A549 (cell line): Measurements from ENCODE around the gene KCNQ5. TPM values are rescaled to one million over a fixed set of nuclear protein-coding genes. Genes with fewer than 3 reads are reported as not detected.

Source experiments
- ATAC-seq, 2 experiments: fragments of 200-7000 bp in 1 of 2; fragments of >200 bp in 1 of 2; cut with Nextera tagmentation in 1 of 2; cut with Tn5 transposase in 1 of 2; 3 replicates each; pipeline versions ENCODE4 v1.8.0 to v1.9.1; 2018 to 2020; ENCODE audit warnings: mild to moderate bottlenecking in 1 of 2, moderate library complexity in 1 of 2
- CTCF ChIA-PET: fragments of 300-600 bp; sonication (Branson Sonifier 250); formaldehyde crosslinking; extraction: SDS; loops from one replicate; lab custom pipeline; 2021; ENCODE audit warnings: antibody characterized with exemption, inconsistent platforms; lab: Yijun Ruan, JAX
- POLR2A ChIA-PET: fragments of 350-600 bp; formaldehyde crosslinking; extraction: SDS; loops from one replicate; lab custom pipeline; 2021; ENCODE audit warnings: antibody characterized with exemption, inconsistent platforms; lab: Yijun Ruan, JAX
- DNase-seq, 2 experiments: peaks; one replicate each; pipeline versions ENCODE4 v3.0.0 to v3.0.0-alpha.2; 2011 to 2016; ENCODE audit warnings: low read depth in 1 of 2, low spot score in 1 of 2
- FAIRE-seq: peaks from 2 replicates; lab custom pipeline; 2011; peaks lifted over from hg19 to GRCh38; lab: Jason Lieb, UNC
- H3K27ac ChIP-seq, 2 experiments: fragments of >200 bp; sonication (Bioruptor Twin); formaldehyde crosslinking; 3 replicates each; pipeline ENCODE4 v1.5.1; 2016 to 2017
- H3K4me1 ChIP-seq: fragments of >200 bp; sonication (Bioruptor Twin); formaldehyde crosslinking; 3 replicates; pipeline ENCODE4 v1.6.1; 2016
- H3K4me2 ChIP-seq: fragments of >200 bp; sonication (Bioruptor Twin); formaldehyde crosslinking; 3 replicates; pipeline ENCODE4 v1.6.1; 2016
- H3K4me3 ChIP-seq: fragments of >200 bp; sonication (Bioruptor Twin); formaldehyde crosslinking; 3 replicates; pipeline ENCODE4 v1.5.1; 2016
- H3K9me3 ChIP-seq: fragments of >200 bp; sonication (Bioruptor Twin); formaldehyde crosslinking; 3 replicates; pipeline ENCODE4 v1.6.1; 2016
- BHLHE40 ChIP-seq: IDR thresholded peaks from 2 replicates; pipeline ENCODE4 v1.6.1; 2012; ENCODE audit warnings: low read depth, low read length, inconsistent platforms
- CBX2 ChIP-seq: fragments of 200-600 bp; sonication (generic); IDR thresholded peaks from 2 replicates; pipeline ENCODE4 v1.6.1; 2016; ENCODE audit warnings: low read depth, mild to moderate bottlenecking, borderline replicate concordance
- CBX8 ChIP-seq: fragments of 200-600 bp; sonication (generic); IDR thresholded peaks from 2 replicates; pipeline ENCODE4 v1.6.1; 2016
- CEBPB ChIP-seq, 2 experiments: fragments of >200 bp in 1 of 2; sonication (Bioruptor Twin) in 1 of 2; formaldehyde crosslinking in 1 of 2; IDR thresholded peaks; 2 replicates each; pipeline ENCODE4 v1.6.1; 2012 to 2016
- CHD4 ChIP-seq: fragments of 200-600 bp; sonication (generic); IDR thresholded peaks from 2 replicates; pipeline ENCODE4 v1.6.1; 2016; ENCODE audit warnings: antibody characterized with exemption, mild to moderate bottlenecking, borderline replicate concordance
- E2F6 ChIP-seq: IDR thresholded peaks from 2 replicates; pipeline ENCODE4 v1.6.1; 2012; ENCODE audit warnings: low read depth, borderline replicate concordance
- EHF ChIP-seq: fragments of 250-450 bp; sonication (Bioruptor Pico); IDR thresholded peaks from 2 replicates; pipeline ENCODE4 v1.5.0; 2020; ENCODE audit warnings: mild to moderate bottlenecking
- EP300 ChIP-seq, 2 experiments: fragments of >200 bp; sonication (Bioruptor Twin); formaldehyde crosslinking; IDR thresholded peaks; 2 replicates in 1 of 2; 3 replicates in 1 of 2; pipeline ENCODE4 v1.6.1; 2016 to 2017
- ESRRA ChIP-seq: fragments of 150-350 bp; IDR thresholded peaks from 2 replicates; pipeline ENCODE4 v1.6.1; 2014; ENCODE audit warnings: mild to moderate bottlenecking, low read length, borderline replicate concordance
- FOSB ChIP-seq: fragments of 250-450 bp; sonication (Bioruptor Pico); IDR thresholded peaks from 2 replicates; pipeline ENCODE4 v1.5.0; 2020; ENCODE audit warnings: mild to moderate bottlenecking, moderate library complexity
- HDAC2 ChIP-seq: fragments of 200-600 bp; sonication (generic); IDR thresholded peaks from 2 replicates; pipeline ENCODE4 v1.6.1; 2016
- HES2 ChIP-seq: fragments of >200 bp; sonication (Bioruptor Twin); formaldehyde crosslinking; IDR thresholded peaks from 2 replicates; pipeline ENCODE4 v1.6.1; 2016
- HEYL ChIP-seq: fragments of 250-450 bp; sonication (Bioruptor Pico); IDR thresholded peaks from 2 replicates; pipeline ENCODE4 v1.8.0; 2021; ENCODE audit warnings: mild to moderate bottlenecking, moderate library complexity
- HOXA7 ChIP-seq: fragments of 250-450 bp; sonication (Bioruptor Pico); IDR thresholded peaks from 2 replicates; pipeline ENCODE4 v1.5.0; 2020; ENCODE audit warnings: mild to moderate bottlenecking, moderate library complexity
- HOXB13 ChIP-seq: fragments of 250-450 bp; sonication (Bioruptor Pico); IDR thresholded peaks from 2 replicates; pipeline ENCODE4 v1.5.0; 2020; ENCODE audit warnings: low read depth, mild to moderate bottlenecking, moderate library complexity
- KDM1A ChIP-seq: fragments of 200-600 bp; sonication (generic); IDR thresholded peaks from 2 replicates; pipeline ENCODE4 v1.6.1; 2016; ENCODE audit warnings: low read depth, mild to moderate bottlenecking
- KDM5A ChIP-seq: fragments of 200-600 bp; sonication (generic); IDR thresholded peaks from 2 replicates; pipeline ENCODE4 v1.6.1; 2016; ENCODE audit warnings: antibody characterized with exemption, mild to moderate bottlenecking
- MAFK ChIP-seq: fragments of 450-650 bp; IDR thresholded peaks from 2 replicates; pipeline ENCODE4 v1.6.1; 2014; ENCODE audit not compliant: partially characterized antibody
- NFE2L2 ChIP-seq: fragments of 150-350 bp; conservative IDR thresholded peaks from 2 replicates; pipeline ENCODE4 v1.6.1; 2014; ENCODE audit warnings: low read length
- NPAS2 ChIP-seq: fragments of 250-450 bp; sonication (Bioruptor Pico); IDR thresholded peaks from 2 replicates; pipeline ENCODE4 v1.8.0; 2022; ENCODE audit warnings: mild to moderate bottlenecking, moderate library complexity, borderline replicate concordance
- POLR2A ChIP-seq: IDR thresholded peaks from 2 replicates; pipeline ENCODE4 v1.6.1; 2012; ENCODE audit warnings: mild to moderate bottlenecking, low read length
- RCOR1 ChIP-seq: fragments of 150-350 bp; IDR thresholded peaks from 2 replicates; pipeline ENCODE4 v1.6.1; 2014; ENCODE audit warnings: antibody characterized with exemption, low read length, low read depth
- SMC3 ChIP-seq: fragments of >200 bp; sonication (Bioruptor Twin); formaldehyde crosslinking; IDR thresholded peaks from 3 replicates; pipeline ENCODE4 v1.6.1; 2018; ENCODE audit warnings: inconsistent platforms
- TP53 ChIP-seq: fragments of 250-450 bp; sonication (Bioruptor Pico); IDR thresholded peaks from 2 replicates; pipeline ENCODE4 v1.5.0; 2021; ENCODE audit warnings: mild to moderate bottlenecking, moderate library complexity
- whole genome bisulfite sequencing: methylation state at CpG from one replicate; pipeline ENCODE4 v1.1.6; 2017; ENCODE audit errors: missing lambda C conversion rate; 5-methylcytosine and 5-hydroxymethylcytosine counted together
- polyA plus RNA-seq, 4 experiments: library from polyadenylated mRNA; depleted of rRNA in 3 of 4; stranded (reverse); fragments of >200 nt; fragmentation: RNase III in 1 of 4; extraction: RNeasy Plus Mini Kit Qiagen cat#74134 plus additional on column Dnase treatment in 1 of 4; gene quantifications; 2 replicates in 3 of 4; 3 replicates in 1 of 4; pipeline ENCODE4 v1.2.3, GENCODE V29; 2011 to 2017
- TF ChIP-seq, protein P1 (sequence below): fragments of 200-600 bp; sonication (generic); IDR thresholded peaks from 2 replicates; pipeline ENCODE4 v1.6.1; 2016; ENCODE audit warnings: antibody characterized with exemption, mild to moderate bottlenecking, moderate library complexity
- TF ChIP-seq, protein P2 (sequence below): fragments of 250-450 bp; sonication (Bioruptor Pico); IDR thresholded peaks from 2 replicates; pipeline ENCODE4 v1.5.0; 2020; ENCODE audit warnings: low read depth, mild to moderate bottlenecking, moderate library complexity
- TF ChIP-seq, protein P3 (sequence below): fragments of >200 bp; sonication (Bioruptor Twin); formaldehyde crosslinking; IDR thresholded peaks from 3 replicates; pipeline ENCODE4 v1.5.1; 2016

Gene KCNQ5
- polyA plus RNA-seq, 2 of the 4 experiments (the other 2 are of a cell fraction): 1.2 to 1.3 TPM

DNA sequence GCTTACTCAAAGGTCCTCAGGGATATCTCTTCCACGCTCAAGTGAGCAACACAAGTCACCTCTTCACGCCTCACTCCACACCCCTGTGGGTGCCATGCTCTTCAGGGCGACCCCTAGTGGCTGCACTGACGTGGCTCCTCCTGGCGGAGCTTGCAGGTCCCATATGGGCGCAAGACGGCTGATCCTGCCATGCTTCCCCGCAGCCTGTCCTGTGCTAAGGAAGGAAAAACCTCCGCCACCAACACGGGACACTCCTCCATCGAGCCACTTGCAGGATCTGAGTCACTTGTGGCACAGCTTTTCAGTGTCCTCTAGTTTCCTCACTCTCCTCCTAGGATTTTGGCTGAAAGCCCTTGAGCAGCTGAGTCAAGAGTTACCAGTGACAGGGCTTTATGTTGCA is 512.7 kb downstream of the KCNQ5 start:
- FAIRE-seq (no peak), DNase-seq (peak in 1 of 2 experiments; percentile 56), ATAC-seq (peak; percentile 19 to 84; a peak in 3 of 6 replicates)
- Histone ChIP-seq H3K4me2 (no peak overlapping the region), H3K4me1 (no peaks in the 10 kb centered on the region; the same call in 2 of the 3 replicates), H3K27ac (no peak overlapping the region), H3K4me3 (no peak overlapping the region), H3K9me3 (no peaks in the 10 kb centered on the region)
- WGBS: 34% methylated on average over 5 of the region's 11 CpGs
- ChIA-PET CTCF (interaction anchor here (1.2 to 8.7 kb wide), 3 partner anchors 13 to 722 kb away, joined by 4 to 125 read pairs (median 6); partner anchors contain the start of gene KCNQ5), POLR2A (no interaction called here)
- TF ChIP-seq NPAS2 (CRISPR knock-in tag) (no peak), KDM1A (no peak), FOSB (no peak), HEYL (no peak), EP300 (IDR thresholded peaks at IDR 0.05) (no peak), BHLHE40 (no peak), HOXB13 (CRISPR knock-in tag) (no peak), TP53 (CRISPR knock-in tag) (no peak), HES2 (no peak), RCOR1 (no peak), HDAC2 (no peak), CBX8 (no peak), POLR2A (no peak), MAFK (no peak)
- TF ChIP-seq, protein P1, sequence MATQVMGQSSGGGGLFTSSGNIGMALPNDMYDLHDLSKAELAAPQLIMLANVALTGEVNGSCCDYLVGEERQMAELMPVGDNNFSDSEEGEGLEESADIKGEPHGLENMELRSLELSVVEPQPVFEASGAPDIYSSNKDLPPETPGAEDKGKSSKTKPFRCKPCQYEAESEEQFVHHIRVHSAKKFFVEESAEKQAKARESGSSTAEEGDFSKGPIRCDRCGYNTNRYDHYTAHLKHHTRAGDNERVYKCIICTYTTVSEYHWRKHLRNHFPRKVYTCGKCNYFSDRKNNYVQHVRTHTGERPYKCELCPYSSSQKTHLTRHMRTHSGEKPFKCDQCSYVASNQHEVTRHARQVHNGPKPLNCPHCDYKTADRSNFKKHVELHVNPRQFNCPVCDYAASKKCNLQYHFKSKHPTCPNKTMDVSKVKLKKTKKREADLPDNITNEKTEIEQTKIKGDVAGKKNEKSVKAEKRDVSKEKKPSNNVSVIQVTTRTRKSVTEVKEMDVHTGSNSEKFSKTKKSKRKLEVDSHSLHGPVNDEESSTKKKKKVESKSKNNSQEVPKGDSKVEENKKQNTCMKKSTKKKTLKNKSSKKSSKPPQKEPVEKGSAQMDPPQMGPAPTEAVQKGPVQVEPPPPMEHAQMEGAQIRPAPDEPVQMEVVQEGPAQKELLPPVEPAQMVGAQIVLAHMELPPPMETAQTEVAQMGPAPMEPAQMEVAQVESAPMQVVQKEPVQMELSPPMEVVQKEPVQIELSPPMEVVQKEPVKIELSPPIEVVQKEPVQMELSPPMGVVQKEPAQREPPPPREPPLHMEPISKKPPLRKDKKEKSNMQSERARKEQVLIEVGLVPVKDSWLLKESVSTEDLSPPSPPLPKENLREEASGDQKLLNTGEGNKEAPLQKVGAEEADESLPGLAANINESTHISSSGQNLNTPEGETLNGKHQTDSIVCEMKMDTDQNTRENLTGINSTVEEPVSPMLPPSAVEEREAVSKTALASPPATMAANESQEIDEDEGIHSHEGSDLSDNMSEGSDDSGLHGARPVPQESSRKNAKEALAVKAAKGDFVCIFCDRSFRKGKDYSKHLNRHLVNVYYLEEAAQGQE: no peak

DNA sequence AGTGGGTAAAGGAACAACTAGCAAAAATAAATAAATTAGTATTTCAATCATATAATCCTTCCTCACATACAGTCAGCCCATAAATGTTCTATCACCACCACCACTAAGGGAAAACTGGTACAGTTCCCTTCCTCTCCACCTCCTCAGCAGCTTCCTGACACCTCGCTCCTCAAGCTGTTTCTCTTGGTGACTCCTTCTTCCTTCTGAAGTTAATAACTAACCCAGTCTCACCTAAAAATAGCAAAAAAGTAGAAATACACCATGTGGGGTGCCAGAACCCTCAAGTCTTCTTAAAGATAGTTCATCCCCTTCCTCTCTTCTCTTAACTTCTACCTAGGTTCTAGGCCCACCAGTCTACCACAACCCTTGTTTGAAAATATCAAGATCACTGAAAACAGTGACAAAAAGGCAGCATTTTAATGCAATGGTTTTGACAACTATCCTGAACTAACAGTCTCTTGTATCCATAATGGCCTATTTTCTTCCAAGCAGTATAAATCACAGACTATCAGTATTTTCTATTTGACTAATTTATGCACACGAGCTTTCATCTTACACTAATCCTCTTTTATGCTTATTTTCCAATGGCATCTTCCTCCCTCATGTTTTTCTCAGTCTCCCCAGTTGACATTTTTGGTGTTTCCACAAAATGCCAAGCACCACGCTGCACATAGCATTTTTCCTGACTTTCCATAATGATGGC is 518.0 kb downstream of the KCNQ5 start:
- FAIRE-seq (no peak), ATAC-seq (no peak), DNase-seq (no peak)
- H3K9me3 ChIP-seq: no peaks in the 10 kb centered on the region
- no peak overlapping the region for H3K4me3 ChIP-seq
- no peak overlapping the region for H3K4me2 ChIP-seq
- TF ChIP-seq CEBPB (IDR thresholded peaks at IDR 0.05): no peak
- TF ChIP-seq E2F6: no peak
- TF ChIP-seq KDM1A: no peak
- no peak for TF ChIP-seq MAFK
- TF ChIP-seq NPAS2 (CRISPR knock-in tag): no peak
- H3K4me1 ChIP-seq: no peaks in the 10 kb centered on the region
- 59% methylated on average over 3 of the region's 3 CpGs for WGBS
- CTCF ChIA-PET: interaction anchor here (1.0 kb wide), 1 partner anchor 518 kb away, joined by 4 read pairs; the partner anchor contains the start of gene KCNQ5
- POLR2A ChIA-PET: no interaction called here
- no peak overlapping the region for H3K27ac ChIP-seq

DNA sequence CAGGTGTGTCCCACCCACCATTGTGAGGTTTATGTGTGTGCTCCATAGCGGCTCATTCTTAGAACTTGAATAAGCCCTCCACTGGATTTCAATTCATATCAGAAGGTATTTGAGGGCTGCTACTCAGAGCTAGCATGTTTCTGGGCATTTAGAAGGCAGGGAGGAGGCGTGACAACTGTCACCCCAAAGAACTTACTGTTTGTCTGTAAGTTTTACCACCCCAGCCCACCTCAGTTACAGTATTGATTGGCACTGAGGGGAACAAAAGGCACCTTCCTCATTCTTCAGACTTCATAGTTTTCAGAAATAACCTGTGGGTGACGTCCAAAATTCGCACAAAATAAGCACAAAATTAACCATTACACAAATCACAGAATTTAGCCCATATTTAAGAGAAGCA is 521.7 kb downstream of the KCNQ5 start:
- 58% methylated on average over 4 of the region's 4 CpGs for WGBS
- no peaks in the 10 kb centered on the region for H3K4me1 ChIP-seq
- no peaks in the 10 kb centered on the region for H3K9me3 ChIP-seq
- no peak for DNase-seq
- ATAC-seq: no peak
- no peak overlapping the region for H3K27ac ChIP-seq
- POLR2A ChIA-PET: no interaction called here
- CTCF ChIA-PET: interaction anchor here (1.3 to 1.5 kb wide), 2 partner anchors 12 to 14 kb away, joined by 3 read pairs; no protein-coding TSS in a partner anchor
- TF ChIP-seq EHF (CRISPR knock-in tag) (no peak), NFE2L2 (no peak), SMC3 (no peak), POLR2A (no peak), CHD4 (no peak), ESRRA (no peak), CBX2 (no peak), KDM5A (no peak), HOXA7 (CRISPR knock-in tag) (no peak), HEYL (no peak)
- TF ChIP-seq, protein P2, sequence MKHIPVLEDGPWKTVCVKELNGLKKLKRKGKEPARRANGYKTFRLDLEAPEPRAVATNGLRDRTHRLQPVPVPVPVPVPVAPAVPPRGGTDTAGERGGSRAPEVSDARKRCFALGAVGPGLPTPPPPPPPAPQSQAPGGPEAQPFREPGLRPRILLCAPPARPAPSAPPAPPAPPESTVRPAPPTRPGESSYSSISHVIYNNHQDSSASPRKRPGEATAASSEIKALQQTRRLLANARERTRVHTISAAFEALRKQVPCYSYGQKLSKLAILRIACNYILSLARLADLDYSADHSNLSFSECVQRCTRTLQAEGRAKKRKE: no peak
- TF ChIP-seq, protein P3, sequence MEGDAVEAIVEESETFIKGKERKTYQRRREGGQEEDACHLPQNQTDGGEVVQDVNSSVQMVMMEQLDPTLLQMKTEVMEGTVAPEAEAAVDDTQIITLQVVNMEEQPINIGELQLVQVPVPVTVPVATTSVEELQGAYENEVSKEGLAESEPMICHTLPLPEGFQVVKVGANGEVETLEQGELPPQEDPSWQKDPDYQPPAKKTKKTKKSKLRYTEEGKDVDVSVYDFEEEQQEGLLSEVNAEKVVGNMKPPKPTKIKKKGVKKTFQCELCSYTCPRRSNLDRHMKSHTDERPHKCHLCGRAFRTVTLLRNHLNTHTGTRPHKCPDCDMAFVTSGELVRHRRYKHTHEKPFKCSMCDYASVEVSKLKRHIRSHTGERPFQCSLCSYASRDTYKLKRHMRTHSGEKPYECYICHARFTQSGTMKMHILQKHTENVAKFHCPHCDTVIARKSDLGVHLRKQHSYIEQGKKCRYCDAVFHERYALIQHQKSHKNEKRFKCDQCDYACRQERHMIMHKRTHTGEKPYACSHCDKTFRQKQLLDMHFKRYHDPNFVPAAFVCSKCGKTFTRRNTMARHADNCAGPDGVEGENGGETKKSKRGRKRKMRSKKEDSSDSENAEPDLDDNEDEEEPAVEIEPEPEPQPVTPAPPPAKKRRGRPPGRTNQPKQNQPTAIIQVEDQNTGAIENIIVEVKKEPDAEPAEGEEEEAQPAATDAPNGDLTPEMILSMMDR: no peak
- FAIRE-seq: no peak
- H3K4me3 ChIP-seq: no peak overlapping the region
- H3K4me2 ChIP-seq: no peak overlapping the region
